GM10266 (cell line): Measurements from ENCODE around the gene ZNF593.

Experiments
- DNase-seq: peaks from one replicate; pipeline ENCODE4 v3.0.0; 2012; ENCODE audit errors: extremely low spot score
- TF ChIP-seq, protein P1 (sequence below): IDR thresholded peaks from 2 replicates; pipeline ENCODE4 v1.5.1; 2012; ENCODE audit warnings: mild to moderate bottlenecking, low read depth; ENCODE audit not compliant: control insufficient read depth, insufficient read depth; ENCODE audit errors: missing control alignments

ZNF593 gene

GRCh38 chr1:26169669-26170471 lies at the start of gene ZNF593:
ZNF593 (plus strand) TSS chr1:26169908; CDS start chr1:26169984, 76 bp downstream.
- peak; percentile 99 for DNase-seq
- TF ChIP-seq, protein P1, sequence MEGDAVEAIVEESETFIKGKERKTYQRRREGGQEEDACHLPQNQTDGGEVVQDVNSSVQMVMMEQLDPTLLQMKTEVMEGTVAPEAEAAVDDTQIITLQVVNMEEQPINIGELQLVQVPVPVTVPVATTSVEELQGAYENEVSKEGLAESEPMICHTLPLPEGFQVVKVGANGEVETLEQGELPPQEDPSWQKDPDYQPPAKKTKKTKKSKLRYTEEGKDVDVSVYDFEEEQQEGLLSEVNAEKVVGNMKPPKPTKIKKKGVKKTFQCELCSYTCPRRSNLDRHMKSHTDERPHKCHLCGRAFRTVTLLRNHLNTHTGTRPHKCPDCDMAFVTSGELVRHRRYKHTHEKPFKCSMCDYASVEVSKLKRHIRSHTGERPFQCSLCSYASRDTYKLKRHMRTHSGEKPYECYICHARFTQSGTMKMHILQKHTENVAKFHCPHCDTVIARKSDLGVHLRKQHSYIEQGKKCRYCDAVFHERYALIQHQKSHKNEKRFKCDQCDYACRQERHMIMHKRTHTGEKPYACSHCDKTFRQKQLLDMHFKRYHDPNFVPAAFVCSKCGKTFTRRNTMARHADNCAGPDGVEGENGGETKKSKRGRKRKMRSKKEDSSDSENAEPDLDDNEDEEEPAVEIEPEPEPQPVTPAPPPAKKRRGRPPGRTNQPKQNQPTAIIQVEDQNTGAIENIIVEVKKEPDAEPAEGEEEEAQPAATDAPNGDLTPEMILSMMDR = peak; percentile 95

DNA sequence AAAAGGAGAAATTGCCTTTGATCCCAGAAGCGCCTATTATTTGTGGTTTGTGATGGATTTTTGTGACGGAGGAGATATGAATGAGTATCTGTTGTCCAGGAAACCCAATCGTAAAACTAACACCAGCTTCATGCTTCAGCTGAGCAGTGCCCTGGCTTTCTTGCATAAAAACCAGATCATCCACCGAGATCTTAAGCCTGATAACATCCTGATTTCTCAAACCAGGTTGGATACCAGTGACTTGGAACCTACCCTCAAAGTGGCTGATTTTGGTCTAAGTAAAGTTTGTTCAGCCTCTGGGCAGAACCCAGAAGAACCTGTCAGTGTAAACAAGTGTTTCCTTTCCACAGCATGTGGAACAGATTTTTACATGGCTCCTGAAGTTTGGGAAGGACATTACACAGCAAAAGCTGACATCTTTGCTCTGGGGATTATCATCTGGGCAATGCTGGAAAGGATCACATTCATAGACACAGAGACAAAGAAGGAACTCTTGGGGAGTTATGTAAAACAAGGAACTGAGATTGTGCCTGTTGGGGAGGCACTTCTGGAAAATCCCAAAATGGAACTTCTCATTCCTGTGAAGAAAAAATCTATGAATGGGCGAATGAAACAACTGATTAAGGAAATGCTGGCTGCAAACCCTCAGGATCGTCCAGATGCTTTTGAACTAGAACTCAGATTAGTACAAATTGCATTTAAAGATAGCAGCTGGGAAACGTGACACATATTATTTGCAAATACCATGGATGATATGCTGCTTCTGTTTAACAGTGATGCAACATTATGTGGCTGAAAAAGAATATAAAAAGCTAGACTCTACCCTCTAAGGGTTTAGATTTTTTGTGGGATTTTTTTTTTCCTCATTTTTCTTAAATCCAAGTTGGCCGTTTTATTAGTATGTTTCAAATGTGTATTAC lies 47.6 kb upstream of the ZNF593 start:
- TF ChIP-seq, protein P1 = no peak
- no peak for DNase-seq

DNA sequence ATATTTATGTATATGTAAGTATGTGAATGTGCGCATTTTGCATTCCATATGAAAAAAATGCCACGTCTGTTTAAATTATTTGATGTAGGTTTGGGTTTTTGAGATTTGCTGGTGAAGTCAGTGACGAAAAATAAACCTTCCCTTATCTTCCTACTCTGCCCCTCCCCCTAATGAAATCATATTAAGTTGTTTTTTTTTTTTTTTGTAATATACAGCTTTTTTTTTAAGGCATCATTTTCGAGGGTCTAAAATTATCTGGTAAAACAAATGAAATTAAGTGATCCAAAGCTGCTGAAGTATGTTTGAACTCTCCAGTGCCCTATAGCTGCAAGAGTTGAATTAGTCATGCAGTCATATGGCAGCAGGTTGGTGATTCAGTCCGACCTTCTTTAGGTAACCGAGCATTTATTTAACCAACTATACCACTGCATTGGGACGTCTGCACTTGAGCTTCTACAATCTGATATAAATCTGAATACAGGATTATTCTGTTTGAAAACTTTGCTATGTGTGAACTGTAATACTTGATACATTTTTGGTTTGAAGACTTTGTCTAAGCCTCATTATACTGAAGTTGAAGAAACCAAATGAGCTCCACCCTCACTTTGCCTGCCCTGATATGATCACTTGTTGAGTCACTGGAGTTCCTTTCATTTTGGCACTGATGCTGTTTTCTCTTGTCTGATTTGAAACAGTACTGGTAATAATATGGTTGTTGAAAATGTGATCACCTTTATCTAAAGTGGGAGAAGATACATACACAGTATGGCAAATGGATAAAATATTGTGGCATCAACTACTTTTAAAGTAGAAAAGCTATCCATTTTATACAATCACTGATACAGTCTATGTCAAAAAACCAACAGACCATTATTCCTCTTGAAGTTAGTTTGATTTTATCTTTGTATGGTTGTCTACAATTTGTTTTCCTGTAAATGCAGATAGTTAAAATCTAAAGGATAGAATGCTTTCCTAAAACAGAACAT lies 46.4 kb upstream of the ZNF593 start:
- DNase-seq = no peak
- TF ChIP-seq, protein P1 = no peak

DNA sequence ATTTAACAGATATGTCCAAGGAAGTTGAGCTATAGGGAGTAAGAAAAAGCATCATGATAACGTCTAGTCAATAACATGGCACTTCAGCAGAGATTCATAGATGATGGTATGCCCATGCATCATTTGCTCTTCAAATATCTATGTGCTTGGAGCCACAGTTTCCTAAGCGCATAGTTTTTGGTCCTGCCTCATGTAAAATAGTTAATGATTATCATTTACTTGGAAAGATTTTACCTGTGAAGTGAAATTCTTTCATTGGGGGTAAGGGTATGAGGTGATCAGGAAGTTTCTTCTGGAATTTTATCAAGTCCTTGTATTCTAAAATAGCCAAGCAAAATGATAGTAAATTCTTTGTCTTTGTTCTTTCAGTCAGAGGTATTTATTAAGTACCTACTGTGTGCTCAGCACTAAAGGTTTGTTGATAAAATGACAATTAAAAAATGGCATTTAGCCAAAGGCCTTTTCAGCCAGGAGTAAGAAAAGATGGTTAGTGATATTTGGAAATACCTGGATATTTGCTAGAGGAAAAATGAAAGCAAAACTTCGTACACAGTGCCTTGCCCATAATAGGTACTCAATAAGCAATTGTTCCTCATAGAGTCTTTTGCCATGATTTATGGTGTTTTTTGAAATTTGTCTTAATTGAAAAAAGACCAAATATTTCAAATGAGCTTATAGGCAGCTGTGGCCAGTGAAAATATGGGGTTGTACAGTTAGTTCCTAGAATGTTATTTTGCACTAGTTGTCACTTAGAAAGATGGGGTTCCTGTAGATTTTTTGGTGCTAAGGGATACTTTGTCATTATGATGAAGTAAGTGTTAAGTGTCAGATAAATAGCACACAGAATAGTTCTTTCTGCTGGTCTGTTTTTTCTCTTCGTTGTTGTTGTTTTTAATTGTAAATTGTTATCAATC lies 45.0 kb upstream of the ZNF593 start:
- TF ChIP-seq, protein P1 = no peak
- no peak for DNase-seq

DNA sequence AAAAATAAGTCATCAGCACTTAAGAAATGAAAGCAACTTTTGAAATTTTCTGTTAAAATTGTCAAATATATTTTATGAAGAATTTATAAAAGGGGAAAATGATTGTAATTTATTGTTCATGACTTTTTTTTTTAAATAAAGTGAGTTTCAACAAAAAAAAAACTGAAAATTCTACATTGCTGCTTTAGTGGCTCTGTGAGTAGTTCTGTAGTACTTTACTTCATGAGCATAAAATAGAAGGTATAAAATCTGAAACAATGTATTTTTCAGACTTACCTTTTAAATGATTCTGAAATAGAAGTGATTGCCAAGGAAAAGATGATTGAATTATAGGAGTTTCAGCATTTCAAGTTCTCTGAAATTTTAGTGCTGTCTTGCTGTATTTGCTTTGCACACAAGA lies 44.3 kb upstream of the ZNF593 start:
- DNase-seq = no peak
- TF ChIP-seq, protein P1 = no peak

DNA sequence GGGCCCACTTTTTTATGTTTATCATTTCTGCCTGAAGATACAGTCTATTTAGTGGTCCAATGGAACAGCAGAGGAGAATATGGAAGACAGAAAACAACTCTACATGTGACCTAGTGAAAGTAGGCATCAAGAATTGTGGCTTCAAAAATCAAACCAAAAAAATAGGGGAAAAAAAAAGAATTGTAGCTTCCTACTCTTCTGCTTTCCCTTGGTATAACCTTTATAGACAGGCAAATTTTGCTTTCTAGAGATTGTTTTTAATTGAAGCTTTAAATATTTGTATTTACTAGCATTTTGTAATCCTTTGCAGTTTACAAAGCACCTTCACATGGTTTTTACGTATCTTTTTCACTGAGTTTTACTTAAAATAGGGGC lies 43.8 kb upstream of the ZNF593 start:
- TF ChIP-seq, protein P1 = no peak
- DNase-seq = no peak
